ENCODE results near the gene DNAAF8. TPM values are rescaled to one million over a fixed set of nuclear protein-coding genes. Genes with fewer than 3 reads are reported as not detected.
A peak's percentile ranks its signal among the peaks of the same experiment; 100 is the strongest.

DNAAF8 gene
- total and polyA plus RNA-seq, 10 donors = 0.17 to 1.2 (median 0.57) TPM; not detected in 3

- no peaks in the 10 kb centered on the region for H3K27me3 ChIP-seq (replicated peaks in 1 of 7)
- DNase-seq = peak; percentile 96
- TF ChIP-seq POLR2AphosphoS5 (IDR thresholded peaks at IDR 0.05) (peak; percentile 90 to 93 (median 92)), POLR2A (IDR thresholded peaks at IDR 0.05) (peak in 1 of 3 donors; percentile 54), CTCF (IDR thresholded peaks at IDR 0.05 in 8 of 11, conservative IDR thresholded peaks at IDR 0.05 in 3 of 11) (peak in 1 of 11 experiments; percentile 25)
- peaks cover 24 to 52% (median 45%) of the 10 kb centered on the region in 6 donors for H3K4me1 ChIP-seq
- no peaks in the 10 kb centered on the region for H3K9me3 ChIP-seq
- H3K27ac ChIP-seq = peak overlapping the region; percentile 53 to 95 (median 88)
- peak overlapping the region; percentile 36 to 97 (median 74) for H3K4me3 ChIP-seq
- WGBS, 5 donors = 4 to 8% (median 5%) methylated on average over 35 to 48 of the region's 48 CpGs
- intact Hi-C loops (cut with DNase I; ENCODE audit: low total_unique reads) = loop anchor here (5.0 kb wide), 1 partner anchor 34 kb away; the partner anchor contains the start of gene ROGDI
- H3K36me3 ChIP-seq = peaks cover 0 to 18% (median 5%) of the 10 kb centered on the region in 6 donors
Observed at GRCh38 chr16:4768549-4769305, 34.4 kb downstream of the DNAAF8 start.

- Histone ChIP-seq H3K4me3 (peak overlapping the region in 7 of 8 donors; percentile 48 to 97 (median 85)), H3K9me3 (no peaks in the 10 kb centered on the region), H3K36me3 (peaks cover 0 to 12% (median under 1%) of the 10 kb centered on the region in 6 donors), H3K4me1 (peaks cover 24 to 47% (median 40%) of the 10 kb centered on the region in 6 donors), H3K27ac (peak overlapping the region in 7 of 8 donors; percentile 68 to 95 (median 90)), H3K27me3 (replicated peaks in 1 of 7) (no peaks in the 10 kb centered on the region)
- TF ChIP-seq CTCF (IDR thresholded peaks at IDR 0.05 in 8 of 11, conservative IDR thresholded peaks at IDR 0.05 in 3 of 11) (no peak), POLR2AphosphoS5 (IDR thresholded peaks at IDR 0.05) (no peak), POLR2A (IDR thresholded peaks at IDR 0.05) (no peak)
- intact Hi-C loops (cut with DNase I; ENCODE audit: low total_unique reads) = loop anchor here (5.0 kb wide), 1 partner anchor 33 kb away; the partner anchor contains the start of gene ROGDI
- 61 to 72% (median 68%) methylated on average over 7 of the region's 7 CpGs for whole genome bisulfite sequencing, 5 donors
- DNase-seq = no peak
Observed at GRCh38 chr16:4769306-4769638, 34.9 kb downstream of the DNAAF8 start.

GRCh38 chr16:4771646-4772045 is 37.3 kb downstream of the DNAAF8 start:
- TF ChIP-seq POLR2A (IDR thresholded peaks at IDR 0.05) (no peak), POLR2AphosphoS5 (IDR thresholded peaks at IDR 0.05) (no peak), CTCF (IDR thresholded peaks at IDR 0.05 in 8 of 11, conservative IDR thresholded peaks at IDR 0.05 in 3 of 11) (no peak)
- no peak for DNase-seq
- Histone ChIP-seq H3K4me3 (no peak overlapping the region), H3K27me3 (replicated peaks in 1 of 7) (no peaks in the 10 kb centered on the region), H3K4me1 (peaks cover 10 to 25% (median 19%) of the 10 kb centered on the region in 6 donors), H3K9me3 (no peaks in the 10 kb centered on the region), H3K27ac (no peak overlapping the region), H3K36me3 (no peaks in the 10 kb centered on the region)
- 54 to 82% (median 68%) methylated on average over 3 of the region's 3 CpGs for WGBS, 5 donors
- intact Hi-C loops (cut with DNase I; ENCODE audit: low total_unique reads) = no loop called here

- Histone ChIP-seq H3K4me1 (peaks cover 8 to 20% (median 17%) of the 10 kb centered on the region in 6 donors), H3K4me3 (no peak overlapping the region), H3K27ac (no peak overlapping the region)
Observed at GRCh38 chr16:4772351-4772750, 38.0 kb downstream of the DNAAF8 start.

More at GRCh38 chr16:4772351-4772750, 38.0 kb downstream of the DNAAF8 start:
- no peaks in the 10 kb centered on the region for H3K36me3 ChIP-seq
- intact Hi-C loops (cut with DNase I; ENCODE audit: low total_unique reads) = no loop called here
- no peaks in the 10 kb centered on the region for H3K9me3 ChIP-seq
- TF ChIP-seq POLR2A (IDR thresholded peaks at IDR 0.05) = no peak
- no peak for TF ChIP-seq POLR2AphosphoS5 (IDR thresholded peaks at IDR 0.05)
- no peak for TF ChIP-seq CTCF (IDR thresholded peaks at IDR 0.05 in 8 of 11, conservative IDR thresholded peaks at IDR 0.05 in 3 of 11)
- DNase-seq = no peak
- WGBS, 5 donors = 77 to 92% (median 89%) methylated on average over 4 to 5 of the region's 5 CpGs
- H3K27me3 ChIP-seq (replicated peaks in 1 of 7) = no peaks in the 10 kb centered on the region

All from spleen (tissue), 11 donors.